Measurements from ENCODE around the gene LIPF. TPM values are rescaled to one million over a fixed set of nuclear protein-coding genes. Genes with fewer than 3 reads are reported as not detected.

LIPF gene
- total RNA-seq, 4 donors from 2014 or later: not detected

DNA sequence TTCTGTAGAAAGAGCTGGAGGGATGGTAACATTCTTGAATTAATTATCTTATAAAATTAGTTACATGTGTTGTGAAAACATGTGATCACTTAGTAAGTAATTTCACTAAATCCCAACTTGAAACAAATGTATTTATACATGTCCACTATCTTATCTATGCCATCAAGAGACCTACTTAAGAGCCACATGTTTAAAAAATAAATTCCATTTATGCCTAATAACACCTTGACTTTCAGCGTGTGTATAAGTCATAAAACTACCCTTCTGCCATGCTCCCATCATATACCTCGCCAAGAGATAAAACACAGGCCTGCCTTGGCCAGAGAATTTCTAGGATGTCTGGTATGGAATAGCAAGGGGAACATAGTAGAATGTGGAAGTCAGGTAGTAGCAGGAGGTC lies 40.4 kb upstream of the LIPF start:
- TF ChIP-seq, protein P1, sequence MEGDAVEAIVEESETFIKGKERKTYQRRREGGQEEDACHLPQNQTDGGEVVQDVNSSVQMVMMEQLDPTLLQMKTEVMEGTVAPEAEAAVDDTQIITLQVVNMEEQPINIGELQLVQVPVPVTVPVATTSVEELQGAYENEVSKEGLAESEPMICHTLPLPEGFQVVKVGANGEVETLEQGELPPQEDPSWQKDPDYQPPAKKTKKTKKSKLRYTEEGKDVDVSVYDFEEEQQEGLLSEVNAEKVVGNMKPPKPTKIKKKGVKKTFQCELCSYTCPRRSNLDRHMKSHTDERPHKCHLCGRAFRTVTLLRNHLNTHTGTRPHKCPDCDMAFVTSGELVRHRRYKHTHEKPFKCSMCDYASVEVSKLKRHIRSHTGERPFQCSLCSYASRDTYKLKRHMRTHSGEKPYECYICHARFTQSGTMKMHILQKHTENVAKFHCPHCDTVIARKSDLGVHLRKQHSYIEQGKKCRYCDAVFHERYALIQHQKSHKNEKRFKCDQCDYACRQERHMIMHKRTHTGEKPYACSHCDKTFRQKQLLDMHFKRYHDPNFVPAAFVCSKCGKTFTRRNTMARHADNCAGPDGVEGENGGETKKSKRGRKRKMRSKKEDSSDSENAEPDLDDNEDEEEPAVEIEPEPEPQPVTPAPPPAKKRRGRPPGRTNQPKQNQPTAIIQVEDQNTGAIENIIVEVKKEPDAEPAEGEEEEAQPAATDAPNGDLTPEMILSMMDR (IDR thresholded peaks at IDR 0.05): no peak
- TF ChIP-seq EP300 (IDR thresholded peaks at IDR 0.05) (no peak), POLR2A (IDR thresholded peaks at IDR 0.05; ENCODE audit: low read depth) (no peak), POLR2AphosphoS5 (IDR thresholded peaks at IDR 0.05) (no peak)
- Histone ChIP-seq H3K4me3 (no peak overlapping the region), H3K4me1 (no peaks in the 10 kb centered on the region), H3K36me3 (no peaks in the 10 kb centered on the region), H3K9me3 (peaks cover 0 to 13% (median 0%) of the 10 kb centered on the region in 4 donors), H3K27ac (replicated peaks in 1 of 4) (no peak overlapping the region), H3K27me3 (no peaks in the 10 kb centered on the region)
- intact Hi-C loops (cut with DNase I): no loop called here
- 82% methylated on average over 2 of the region's 2 CpGs for WGBS
- no peak for DNase-seq (ENCODE audit: extremely low spot score)

DNA sequence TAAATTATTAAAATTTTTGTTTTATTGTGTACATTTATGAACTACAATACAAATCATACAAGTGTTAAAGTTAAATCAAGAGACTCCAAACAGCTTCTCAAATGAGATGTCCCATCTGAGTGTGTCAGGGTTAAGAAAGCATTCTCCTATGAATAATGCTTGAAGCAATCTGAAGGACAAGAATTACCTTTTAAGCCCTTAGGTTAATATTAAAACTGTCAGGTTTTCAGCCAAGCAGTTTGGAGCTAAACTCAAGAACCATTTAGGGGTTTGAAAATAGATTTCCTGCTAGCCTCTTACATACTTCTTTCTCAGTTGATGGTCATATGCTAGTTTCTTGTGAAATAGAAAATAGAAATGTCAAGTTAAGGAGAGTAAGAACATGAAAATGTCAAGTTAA lies 39.4 kb upstream of the LIPF start:
- intact Hi-C loops (cut with DNase I): no loop called here

DNA sequence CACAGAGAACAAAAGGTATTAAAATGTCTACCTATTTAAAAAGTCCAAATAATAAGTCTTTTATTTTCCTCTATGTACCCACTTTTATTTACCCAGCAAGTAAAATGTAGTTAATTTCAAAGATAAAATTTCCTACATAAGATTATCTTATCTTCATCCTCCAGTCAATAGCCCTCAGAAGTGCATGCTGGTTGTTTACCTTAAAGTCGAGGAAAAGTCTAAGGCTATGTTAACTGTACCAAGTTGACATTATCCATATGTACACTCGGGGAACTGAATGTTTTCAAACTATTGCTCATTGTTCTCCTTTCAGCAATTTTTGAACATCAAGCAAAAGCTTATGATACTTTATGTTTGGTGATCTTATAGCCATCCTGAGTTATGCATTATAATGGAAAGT lies 24.1 kb upstream of the LIPF start:
- H3K36me3 ChIP-seq: no peaks in the 10 kb centered on the region
- no peaks in the 10 kb centered on the region for H3K4me1 ChIP-seq
- DNase-seq (ENCODE audit: extremely low spot score): no peak
- H3K9me3 ChIP-seq: peaks cover 0 to 14% (median 11%) of the 10 kb centered on the region in 4 donors
- no peak overlapping the region for H3K4me3 ChIP-seq
- TF ChIP-seq EP300 (IDR thresholded peaks at IDR 0.05): no peak
- TF ChIP-seq, protein P1 (IDR thresholded peaks at IDR 0.05): no peak
- TF ChIP-seq POLR2AphosphoS5 (IDR thresholded peaks at IDR 0.05): no peak
- no peak for TF ChIP-seq POLR2A (IDR thresholded peaks at IDR 0.05; ENCODE audit: low read depth)
- no peaks in the 10 kb centered on the region for H3K27me3 ChIP-seq
- 26% methylated on average over 2 of the region's 2 CpGs for WGBS
- intact Hi-C loops (cut with DNase I): no loop called here
- H3K27ac ChIP-seq (replicated peaks in 1 of 4): no peak overlapping the region

More for the DNA sequence above, 39.4 kb upstream of the LIPF start:
- Histone ChIP-seq H3K27ac (replicated peaks in 1 of 4) (no peak overlapping the region), H3K4me1 (no peaks in the 10 kb centered on the region), H3K36me3 (no peaks in the 10 kb centered on the region), H3K9me3 (peaks cover 0 to 16% (median 1%) of the 10 kb centered on the region in 4 donors), H3K27me3 (no peaks in the 10 kb centered on the region), H3K4me3 (no peak overlapping the region)
- TF ChIP-seq, protein P1 (IDR thresholded peaks at IDR 0.05): no peak
- TF ChIP-seq POLR2A (IDR thresholded peaks at IDR 0.05; ENCODE audit: low read depth) (no peak), EP300 (IDR thresholded peaks at IDR 0.05) (no peak), POLR2AphosphoS5 (IDR thresholded peaks at IDR 0.05) (no peak)
- no peak for DNase-seq (ENCODE audit: extremely low spot score)

DNA sequence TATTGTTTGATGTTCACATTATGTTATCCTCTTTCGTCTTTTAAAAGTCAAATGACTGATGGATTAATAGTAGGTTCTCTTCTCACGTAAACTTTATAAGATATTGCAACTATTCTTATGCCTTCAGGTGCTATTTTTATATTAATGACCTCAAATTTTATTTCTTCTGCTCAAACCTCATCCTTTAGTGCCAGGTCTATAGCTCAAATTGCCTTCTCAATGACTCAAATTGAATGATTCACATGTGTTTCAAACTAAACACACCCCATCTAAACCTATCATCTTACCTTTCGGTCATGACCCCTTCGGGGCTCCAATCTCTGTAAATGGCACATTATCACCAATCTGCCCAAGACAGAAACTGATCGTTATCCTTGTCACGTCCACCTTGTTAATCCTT lies 22.0 kb upstream of the LIPF start:
- intact Hi-C loops (cut with DNase I): no loop called here
- Histone ChIP-seq H3K4me1 (no peaks in the 10 kb centered on the region), H3K36me3 (no peaks in the 10 kb centered on the region), H3K4me3 (no peak overlapping the region), H3K27me3 (no peaks in the 10 kb centered on the region), H3K9me3 (peaks cover 0 to 14% (median 11%) of the 10 kb centered on the region in 4 donors), H3K27ac (replicated peaks in 1 of 4) (no peak overlapping the region)
- TF ChIP-seq, protein P1 (IDR thresholded peaks at IDR 0.05): no peak
- TF ChIP-seq POLR2AphosphoS5 (IDR thresholded peaks at IDR 0.05) (no peak), POLR2A (IDR thresholded peaks at IDR 0.05; ENCODE audit: low read depth) (no peak), EP300 (IDR thresholded peaks at IDR 0.05) (no peak)
- WGBS: 79% methylated on average over 6 of the region's 6 CpGs
- no peak for DNase-seq (ENCODE audit: extremely low spot score)

DNA sequence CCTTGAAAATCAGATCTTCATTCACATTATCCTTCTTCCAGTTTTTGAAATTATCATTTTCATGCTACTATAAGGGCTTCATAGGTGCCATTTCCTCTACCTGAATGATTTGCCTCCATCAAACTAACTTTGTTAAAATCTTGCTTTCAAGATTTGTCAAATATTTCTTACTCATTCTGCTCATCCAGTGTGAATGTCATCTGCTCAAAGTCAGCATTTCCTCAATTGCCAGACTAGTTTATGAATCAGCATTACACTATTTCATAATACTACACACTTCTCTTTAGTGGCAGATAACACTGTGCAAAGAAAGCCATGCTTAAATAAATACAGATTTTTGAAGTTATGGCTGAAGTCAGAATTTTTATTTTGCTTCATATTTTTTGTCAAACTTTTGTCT lies 21.3 kb upstream of the LIPF start:
- TF ChIP-seq EP300 (IDR thresholded peaks at IDR 0.05) (no peak), POLR2A (IDR thresholded peaks at IDR 0.05; ENCODE audit: low read depth) (no peak), POLR2AphosphoS5 (IDR thresholded peaks at IDR 0.05) (no peak)
- TF ChIP-seq, protein P1 (IDR thresholded peaks at IDR 0.05): no peak
- no peak overlapping the region for H3K27ac ChIP-seq (replicated peaks in 1 of 4)
- H3K4me1 ChIP-seq: no peaks in the 10 kb centered on the region
- no peaks in the 10 kb centered on the region for H3K36me3 ChIP-seq
- intact Hi-C loops (cut with DNase I): no loop called here
- DNase-seq (ENCODE audit: extremely low spot score): no peak
- H3K9me3 ChIP-seq: peaks cover 0 to 8% (median 6%) of the 10 kb centered on the region in 4 donors
- H3K27me3 ChIP-seq: no peaks in the 10 kb centered on the region
- no peak overlapping the region for H3K4me3 ChIP-seq

Measured in esophagus muscularis mucosa (tissue), 4 donors.